Panc1 (cell line): ENCODE data around the gene SGCB. TPM values are rescaled to one million over a fixed set of nuclear protein-coding genes. Genes with fewer than 3 reads are reported as not detected.

Experiments
- ATAC-seq: fragments of 200-7000 bp; cut with Tn5 transposase; 2 replicates; pipeline ENCODE4 v1.9.1; 2020; ENCODE audit warnings: mild to moderate bottlenecking, moderate library complexity
- BruUV-seq: library from RNA; stranded (reverse); fragments of 400-500 nt; replicated peaks from 2 replicates; lab custom pipeline; 2021; lab: Mats Ljungman, UMichigan
- CTCF ChIA-PET: fragments of 300-600 bp; sonication (Branson Sonifier 250); formaldehyde crosslinking; loops from one replicate; lab custom pipeline; 2022; ENCODE audit warnings: antibody characterized with exemption; lab: Charles Lee
- POLR2A ChIA-PET: fragments of 300-600 bp; sonication (Branson Sonifier 250); formaldehyde crosslinking; loops from one replicate; lab custom pipeline; 2022; ENCODE audit warnings: antibody characterized with exemption; lab: Charles Lee
- DNase-seq: peaks from one replicate; pipeline ENCODE4 v3.0.0-alpha.2; 2010; ENCODE audit warnings: low read depth, low spot score
- H3K27ac ChIP-seq: 2 replicates; pipeline ENCODE4 v1.5.1; 2011; ENCODE audit warnings: mild to moderate bottlenecking, low read length, inconsistent platforms
- H3K27me3 ChIP-seq: fragments of 200-500 bp; sonication (Bioruptor generic); 2 replicates; pipeline ENCODE4 v1.6.0; 2014; ENCODE audit warnings: low read length, inconsistent platforms; ENCODE audit not compliant: control insufficient read depth, insufficient read depth
- H3K36me3 ChIP-seq: fragments of 200-500 bp; sonication (Bioruptor generic); 2 replicates; pipeline ENCODE4 v1.5.1; 2014; ENCODE audit warnings: inconsistent platforms, mild to moderate bottlenecking, low read length, moderate library complexity; ENCODE audit not compliant: control insufficient read depth, insufficient read depth
- H3K4me1 ChIP-seq: 2 replicates; pipeline ENCODE4 v1.5.1; 2011; ENCODE audit warnings: inconsistent platforms, mild to moderate bottlenecking, low read length, moderate library complexity; ENCODE audit not compliant: control insufficient read depth, insufficient read depth
- H3K4me3 ChIP-seq, 2 experiments: 2 replicates each; pipeline ENCODE4 v1.5.1; 2011 to 2012; ENCODE audit warnings: low read depth in 2 of 2, low read length in 2 of 2, mild to moderate bottlenecking in 2 of 2, inconsistent platforms in 1 of 2, moderate library complexity in 1 of 2
- H3K9me3 ChIP-seq: fragments of 200-500 bp; sonication (Bioruptor generic); 2 replicates; pipeline ENCODE4 v1.5.1; 2014; ENCODE audit warnings: low read depth, mild to moderate bottlenecking, inconsistent platforms, low read length, moderate library complexity; ENCODE audit not compliant: control insufficient read depth, insufficient read depth
- CTCF ChIP-seq: fragments of 450-650 bp; IDR thresholded peaks from 2 replicates; pipeline ENCODE4 v1.5.1; 2017; ENCODE audit warnings: mild to moderate bottlenecking
- POLR2AphosphoS5 ChIP-seq: IDR thresholded peaks from 2 replicates; pipeline ENCODE4 v1.6.1; 2012; ENCODE audit warnings: mild to moderate bottlenecking, low read depth, low read length, moderate library complexity
- REST ChIP-seq, 2 experiments: IDR thresholded peaks; 2 replicates each; pipeline ENCODE4 v1.6.1; 2011 to 2012; ENCODE audit warnings: low read depth in 2 of 2, control low read depth in 1 of 2, low read length in 1 of 2, mild to moderate bottlenecking in 1 of 2, moderate library complexity in 1 of 2; ENCODE audit not compliant: insufficient read depth in 1 of 2
- SIN3A ChIP-seq: IDR thresholded peaks from 2 replicates; pipeline ENCODE4 v1.6.1; 2012; ENCODE audit warnings: low read depth, mild to moderate bottlenecking, low read length, moderate library complexity, borderline replicate concordance; ENCODE audit not compliant: insufficient read depth
- TCF7L2 ChIP-seq: IDR thresholded peaks from 2 replicates; pipeline ENCODE4 v1.6.1; 2011; ENCODE audit warnings: mild to moderate bottlenecking, low read depth, low read length, inconsistent platforms
- in situ Hi-C: cut with HindIII; loops from 2 replicates; pipeline ENCODE4 v1.10.0; 2016; ENCODE audit warnings: low sequenced_read_pairs, low pct_unique_long_range_greater_than_20kb
- intact Hi-C: fragments of 100-400 bp; cut with micrococcal nuclease; formaldehyde crosslinking; loops from one replicate; pipeline ENCODE4 v1.10.0; 2022; ENCODE audit not compliant: unreplicated experiment
- total RNA-seq: library from RNA; stranded (reverse); gene quantifications from one replicate; pipeline ENCODE4 v1.2.1, GENCODE V29; 2021; ENCODE audit not compliant: unreplicated experiment

SGCB gene
- total RNA-seq, 1 experiment from 2014 or later = 27.6 TPM

- in situ Hi-C loops (no loop called here), intact Hi-C loops (no loop called here)
- Histone ChIP-seq H3K27me3 (no peaks in the 10 kb centered on the region), H3K36me3 (no peaks in the 10 kb centered on the region), H3K4me1 (no peaks in the 10 kb centered on the region), H3K9me3 (no peaks in the 10 kb centered on the region), H3K27ac (no peak overlapping the region), H3K4me3 (no peak overlapping the region)
- DNase-seq (no peak), ATAC-seq (no peak)
- BruUV-seq = no TSS peak
- ChIA-PET POLR2A (no interaction called here), CTCF (no interaction called here)
- TF ChIP-seq TCF7L2 (no peak), REST (IDR thresholded peaks at IDR 0.05; ENCODE audit: insufficient read depth in 1 of 2, low read depth in 2 of 2, low read length in 1 of 2) (no peak), POLR2AphosphoS5 (no peak), CTCF (no peak)
These were observed 39.3 kb downstream of the SGCB start for GRCh38 chr4:51998837-51999236.

GRCh38 chr4:51997647-51998046 is 40.5 kb downstream of the SGCB start:
- intact Hi-C loops = no loop called here
- POLR2A ChIA-PET = no interaction called here

More at GRCh38 chr4:51997647-51998046, 40.5 kb downstream of the SGCB start:
- Histone ChIP-seq H3K27ac (no peak overlapping the region), H3K9me3 (no peaks in the 10 kb centered on the region), H3K4me3 (no peak overlapping the region), H3K36me3 (no peaks in the 10 kb centered on the region), H3K27me3 (no peaks in the 10 kb centered on the region), H3K4me1 (no peaks in the 10 kb centered on the region)
- no TSS peak for BruUV-seq
- TF ChIP-seq CTCF = no peak
- TF ChIP-seq POLR2AphosphoS5 = no peak
- TF ChIP-seq SIN3A = no peak
- TF ChIP-seq TCF7L2 = no peak
- no peak for TF ChIP-seq REST (IDR thresholded peaks at IDR 0.05; ENCODE audit: insufficient read depth in 1 of 2, low read depth in 2 of 2, low read length in 1 of 2)
- DNase-seq (no peak), ATAC-seq (no peak)
- CTCF ChIA-PET = no interaction called here
- in situ Hi-C loops = no loop called here
